ENCODE results near the gene ACSBG1.

The ACSBG1 gene

GRCh38 chr15:78216276-78217104 lies 17.9 kb downstream of the ACSBG1 start:
- no peak for DNase-seq

- DNase-seq = no peak
These were observed 20.4 kb downstream of the ACSBG1 start for GRCh38 chr15:78213956-78214355.

GRCh38 chr15:78213425-78213750 lies 21.0 kb downstream of the ACSBG1 start:
- no peak for DNase-seq

- DNase-seq = no peak
These were observed 21.6 kb downstream of the ACSBG1 start for GRCh38 chr15:78212546-78213424.

- no peak for DNase-seq
These were observed 22.4 kb downstream of the ACSBG1 start for GRCh38 chr15:78212008-78212407.

GRCh38 chr15:78211189-78211921 lies 23.0 kb downstream of the ACSBG1 start:
- DNase-seq = no peak

GRCh38 chr15:78210349-78210717 lies 24.0 kb downstream of the ACSBG1 start:
- no peak for DNase-seq

- no peak for DNase-seq
These were observed 24.6 kb downstream of the ACSBG1 start for GRCh38 chr15:78209646-78210348.

GRCh38 chr15:78208887-78209645 lies 25.3 kb downstream of the ACSBG1 start:
- DNase-seq = no peak

GRCh38 chr15:78208341-78208844 lies 26.0 kb downstream of the ACSBG1 start:
- DNase-seq = no peak

GRCh38 chr15:78207641-78208340 lies 26.6 kb downstream of the ACSBG1 start:
- no peak for DNase-seq

- no peak for DNase-seq
These were observed 27.3 kb downstream of the ACSBG1 start for GRCh38 chr15:78207110-78207458.

GRCh38 chr15:78206326-78207109 lies 27.8 kb downstream of the ACSBG1 start:
- DNase-seq = no peak

GRCh38 chr15:78205856-78206255 lies 28.5 kb downstream of the ACSBG1 start:
- no peak for DNase-seq

GRCh38 chr15:78205337-78205736 lies 29.0 kb downstream of the ACSBG1 start:
- no peak for DNase-seq

GRCh38 chr15:78204351-78205309 lies 29.7 kb downstream of the ACSBG1 start:
- DNase-seq = no peak

GRCh38 chr15:78203346-78204225 lies 30.8 kb downstream of the ACSBG1 start:
- DNase-seq = no peak
